DND-41 (cell line): ENCODE results near the gene CIT.

ENCODE experiments used
- EZH2 ChIP-seq: IDR thresholded peaks from 3 replicates; pipeline ENCODE4 v1.6.1; 2012; ENCODE audit warnings: borderline replicate concordance, low read depth, mild to moderate bottlenecking, moderate library complexity, low read length, inconsistent platforms; ENCODE audit not compliant: severe bottlenecking
- TF ChIP-seq, protein P1 (sequence below): IDR thresholded peaks from 2 replicates; pipeline ENCODE4 v1.5.1; 2012; ENCODE audit warnings: borderline replicate concordance, low read length, moderate library complexity, mild to moderate bottlenecking; ENCODE audit not compliant: poor library complexity, severe bottlenecking; ENCODE audit errors: extremely low read depth

DNA sequence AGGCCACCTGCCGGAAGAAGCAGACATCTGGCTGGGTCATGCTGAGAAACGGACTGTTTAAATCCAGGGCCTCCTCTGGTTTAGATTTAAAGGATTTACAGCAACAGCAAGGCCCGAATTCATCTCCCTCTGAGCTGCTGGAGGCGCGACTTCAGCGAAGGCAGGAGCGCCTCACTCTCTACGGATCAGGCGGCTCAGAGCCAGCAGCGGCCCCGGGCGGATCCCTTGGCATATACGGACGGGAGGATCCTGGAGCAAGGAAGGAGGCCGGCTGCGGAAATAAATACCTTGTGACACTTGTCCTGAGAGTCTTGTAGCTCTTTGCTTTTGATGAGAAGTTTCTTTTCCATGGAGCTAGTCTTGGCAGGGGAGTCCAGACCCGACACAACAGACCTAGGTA, 92.4 kb downstream of the CIT start:
- TF ChIP-seq, protein P1, sequence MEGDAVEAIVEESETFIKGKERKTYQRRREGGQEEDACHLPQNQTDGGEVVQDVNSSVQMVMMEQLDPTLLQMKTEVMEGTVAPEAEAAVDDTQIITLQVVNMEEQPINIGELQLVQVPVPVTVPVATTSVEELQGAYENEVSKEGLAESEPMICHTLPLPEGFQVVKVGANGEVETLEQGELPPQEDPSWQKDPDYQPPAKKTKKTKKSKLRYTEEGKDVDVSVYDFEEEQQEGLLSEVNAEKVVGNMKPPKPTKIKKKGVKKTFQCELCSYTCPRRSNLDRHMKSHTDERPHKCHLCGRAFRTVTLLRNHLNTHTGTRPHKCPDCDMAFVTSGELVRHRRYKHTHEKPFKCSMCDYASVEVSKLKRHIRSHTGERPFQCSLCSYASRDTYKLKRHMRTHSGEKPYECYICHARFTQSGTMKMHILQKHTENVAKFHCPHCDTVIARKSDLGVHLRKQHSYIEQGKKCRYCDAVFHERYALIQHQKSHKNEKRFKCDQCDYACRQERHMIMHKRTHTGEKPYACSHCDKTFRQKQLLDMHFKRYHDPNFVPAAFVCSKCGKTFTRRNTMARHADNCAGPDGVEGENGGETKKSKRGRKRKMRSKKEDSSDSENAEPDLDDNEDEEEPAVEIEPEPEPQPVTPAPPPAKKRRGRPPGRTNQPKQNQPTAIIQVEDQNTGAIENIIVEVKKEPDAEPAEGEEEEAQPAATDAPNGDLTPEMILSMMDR, result no peak
- TF ChIP-seq EZH2, result no peak
